Measurements from ENCODE around the gene DDX60.

GRCh38 chr4:168199260-168199957 is 119.1 kb downstream of the DDX60 start:
- TF ChIP-seq CTCF (IDR thresholded peaks at IDR 0.05) (no peak), POLR2AphosphoS5 (IDR thresholded peaks at IDR 0.05) (no peak)
